Mucosa of rectum (tissue), 2 donors: ENCODE data around the gene LINC01488.

Source experiments
- H3K27ac ChIP-seq, 2 donors: one replicate each; pipeline ENCODE4 v1.7.0; 2013; ENCODE audit warnings: inconsistent platforms in 2 of 2, low read depth in 2 of 2, low read length in 2 of 2
- H3K27me3 ChIP-seq, 2 donors: one replicate each; pipeline ENCODE4 v1.7.0; 2013; ENCODE audit warnings: low read length in 2 of 2; ENCODE audit not compliant: control insufficient read depth in 2 of 2, insufficient read depth in 2 of 2
- H3K36me3 ChIP-seq, 2 donors: one replicate each; pipeline ENCODE4 v1.7.0; 2013; ENCODE audit warnings: low read length in 2 of 2; ENCODE audit not compliant: control insufficient read depth in 2 of 2, insufficient read depth in 2 of 2
- H3K4me1 ChIP-seq, 2 donors: one replicate each; pipeline ENCODE4 v1.7.0; 2013; ENCODE audit warnings: low read length in 2 of 2, mild to moderate bottlenecking in 1 of 2; ENCODE audit not compliant: control insufficient read depth in 2 of 2, insufficient read depth in 2 of 2
- H3K4me3 ChIP-seq, 2 donors: one replicate each; pipeline ENCODE4 v1.7.0; 2013; ENCODE audit warnings: low read length in 2 of 2
- H3K9ac ChIP-seq, 2 donors: one replicate each; pipeline ENCODE4 v1.7.0; 2013; ENCODE audit warnings: low read length in 2 of 2, low read depth in 1 of 2, mild to moderate bottlenecking in 1 of 2
- H3K9me3 ChIP-seq, 2 donors: one replicate each; pipeline ENCODE4 v1.7.0; 2013; ENCODE audit warnings: low read length in 2 of 2; ENCODE audit not compliant: control insufficient read depth in 2 of 2
- donor health status: healthy.
- donor health status: Normal muscosa, but diverticular disease.

LINC01488 gene

DNA sequence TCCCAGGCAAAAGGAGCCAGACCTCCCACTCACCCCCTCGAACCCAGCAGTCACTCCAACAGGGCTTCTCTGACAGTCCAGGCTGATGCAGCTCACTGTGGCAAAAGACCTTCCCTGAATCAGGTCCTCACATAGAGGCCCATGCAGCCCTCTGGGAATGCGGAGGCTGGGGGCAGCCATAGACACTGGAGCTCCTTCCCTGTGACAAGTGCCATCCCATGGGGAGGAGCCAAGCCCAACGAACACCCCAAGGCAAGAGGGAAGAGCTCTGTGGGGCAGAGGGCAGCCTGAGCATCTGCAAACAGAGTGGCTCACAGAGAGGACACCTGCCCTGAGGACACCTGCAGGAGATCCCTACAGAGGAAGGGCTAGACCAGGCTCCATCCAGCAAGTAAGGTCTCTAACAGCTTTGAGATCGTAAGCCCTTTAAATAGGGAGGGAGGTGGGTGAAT, at the start of gene LINC01488:
TSS of gene LINC01488 (plus strand) at position 271 of the 452 bp plus-strand sequence.
- H3K27ac ChIP-seq: peak within 1 kb of the TSS; percentile 96 to 97
- H3K4me3 ChIP-seq: peak within 1 kb of the TSS; percentile 22 to 56
- peak within 1 kb of the TSS; percentile 28 to 68 for H3K9ac ChIP-seq
- H3K27me3 ChIP-seq: peaks cover 0 to 2% of the 10 kb centered on the region in 2 donors
- H3K9me3 ChIP-seq: no peaks in the 10 kb centered on the region
- H3K4me1 ChIP-seq: peaks cover 27 to 36% of the 10 kb centered on the region in 2 donors
- H3K36me3 ChIP-seq: peaks cover 0 to 5% of the 10 kb centered on the region in 2 donors

DNA sequence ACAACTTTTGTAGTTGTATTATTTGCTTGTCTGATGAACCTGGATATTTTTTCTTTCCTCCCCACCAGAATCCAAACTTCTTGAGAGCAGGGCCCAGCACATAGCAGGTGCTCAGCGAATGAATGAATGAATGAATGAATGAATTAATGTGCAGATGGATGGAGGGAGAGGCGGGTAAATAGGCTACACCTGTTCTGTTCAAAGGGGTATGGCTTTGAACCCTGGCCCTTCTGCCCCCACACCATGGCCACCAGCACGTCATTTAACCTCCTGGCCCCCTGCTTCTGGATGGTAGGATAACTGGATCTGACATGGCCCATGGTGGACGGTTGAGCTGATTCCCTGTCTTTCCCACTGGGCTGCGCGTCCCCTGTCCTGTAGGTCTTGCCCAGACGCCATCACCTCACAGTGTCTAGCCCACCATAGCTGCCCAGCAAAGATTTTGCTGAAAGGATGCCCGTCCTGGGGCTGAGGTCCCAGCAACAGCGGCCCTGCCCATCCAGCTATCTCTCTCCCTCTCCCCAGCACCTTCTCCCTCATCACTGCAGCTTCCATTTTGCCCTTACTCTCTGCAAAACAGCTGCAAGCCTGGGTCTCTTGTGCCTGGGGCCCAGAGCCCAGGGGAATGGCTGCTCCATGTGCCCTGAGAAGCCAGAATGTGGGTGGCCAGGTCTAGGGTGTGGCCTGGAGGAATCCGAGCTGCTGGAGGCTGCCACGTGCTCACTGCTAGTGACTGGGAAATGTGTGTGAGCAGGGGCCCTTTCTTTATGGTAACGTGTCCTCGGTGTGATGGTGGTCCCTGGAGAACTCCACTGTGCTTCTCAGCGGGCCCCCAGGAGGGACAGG, 49.3 kb upstream of the LINC01488 start:
- Histone ChIP-seq H3K4me3 (no peak overlapping the region), H3K36me3 (no peaks in the 10 kb centered on the region), H3K4me1 (no peaks in the 10 kb centered on the region), H3K27ac (no peak overlapping the region), H3K9me3 (no peaks in the 10 kb centered on the region), H3K9ac (no peak overlapping the region), H3K27me3 (no peaks in the 10 kb centered on the region)

DNA sequence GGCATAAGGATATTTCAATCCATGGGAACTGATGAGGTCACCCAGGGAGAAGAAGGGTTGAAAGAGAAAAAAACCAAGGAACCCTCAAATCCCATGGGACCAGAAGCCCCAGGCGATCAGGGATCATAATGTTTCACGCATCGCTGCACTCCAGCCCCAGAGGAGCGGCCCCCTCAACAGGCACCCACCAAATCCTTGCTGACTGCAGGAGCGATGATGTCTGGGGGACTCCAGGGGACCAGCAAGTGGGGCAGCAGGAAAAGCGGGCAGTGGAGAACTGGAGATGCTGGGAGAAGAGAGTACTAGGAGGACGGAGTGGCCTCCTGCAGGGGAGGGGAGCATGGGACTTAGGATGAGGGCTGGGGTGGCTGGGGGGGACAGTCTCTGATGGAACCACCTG, 47.7 kb upstream of the LINC01488 start:
- H3K27me3 ChIP-seq: no peaks in the 10 kb centered on the region
- H3K9me3 ChIP-seq: no peaks in the 10 kb centered on the region
- H3K27ac ChIP-seq: no peak overlapping the region
- H3K4me3 ChIP-seq: no peak overlapping the region
- no peaks in the 10 kb centered on the region for H3K4me1 ChIP-seq
- no peak overlapping the region for H3K9ac ChIP-seq
- H3K36me3 ChIP-seq: no peaks in the 10 kb centered on the region

- Histone ChIP-seq H3K4me1 (no peaks in the 10 kb centered on the region), H3K27ac (no peak overlapping the region), H3K27me3 (no peaks in the 10 kb centered on the region), H3K4me3 (no peak overlapping the region), H3K9ac (no peak overlapping the region), H3K36me3 (no peaks in the 10 kb centered on the region), H3K9me3 (no peaks in the 10 kb centered on the region)
These were observed 47.0 kb upstream of the LINC01488 start for GRCh38 chr11:69434471-69434931.

DNA sequence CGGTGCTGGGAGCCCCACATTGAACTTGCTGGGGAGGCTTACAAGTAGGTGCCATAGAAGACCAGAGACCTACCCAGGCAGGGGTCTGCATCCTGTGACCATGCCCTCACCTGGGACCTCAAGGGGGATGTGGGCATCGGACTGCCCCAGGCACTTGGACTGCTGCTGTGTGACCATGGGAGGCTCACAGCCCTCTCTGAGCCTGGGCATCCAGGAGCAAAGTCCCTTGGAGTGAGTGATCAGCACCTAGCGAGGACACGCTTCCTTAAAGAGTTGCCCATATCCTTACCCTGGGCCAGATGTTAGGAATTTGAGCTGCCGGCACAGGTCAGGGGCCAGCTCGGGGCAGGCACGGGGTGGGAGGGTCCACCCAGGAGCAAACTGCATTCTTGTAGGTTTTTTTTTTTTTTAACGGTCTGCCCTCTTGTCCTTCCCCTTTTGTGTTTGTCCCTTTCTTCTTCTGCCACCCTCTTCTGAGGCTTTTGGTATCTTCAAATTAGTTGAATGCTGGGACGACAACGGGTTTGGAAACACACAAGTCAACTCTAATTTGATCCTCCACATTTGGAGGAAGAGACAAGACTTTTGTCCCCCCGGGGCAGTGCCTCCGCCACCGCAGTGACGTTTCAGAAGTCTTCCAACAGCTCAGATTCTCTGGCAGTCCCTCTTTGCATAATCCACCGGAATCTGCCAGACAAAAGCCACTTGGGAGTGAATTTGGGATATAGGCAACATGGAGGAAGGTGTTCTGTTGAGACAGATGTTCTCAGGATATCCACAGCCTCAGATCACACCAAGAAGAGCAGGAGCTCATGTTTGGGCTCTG, 46.1 kb upstream of the LINC01488 start:
- no peak overlapping the region for H3K4me3 ChIP-seq
- H3K27ac ChIP-seq: no peak overlapping the region
- no peaks in the 10 kb centered on the region for H3K36me3 ChIP-seq
- H3K4me1 ChIP-seq: no peaks in the 10 kb centered on the region
- no peaks in the 10 kb centered on the region for H3K9me3 ChIP-seq
- no peak overlapping the region for H3K9ac ChIP-seq
- no peaks in the 10 kb centered on the region for H3K27me3 ChIP-seq

DNA sequence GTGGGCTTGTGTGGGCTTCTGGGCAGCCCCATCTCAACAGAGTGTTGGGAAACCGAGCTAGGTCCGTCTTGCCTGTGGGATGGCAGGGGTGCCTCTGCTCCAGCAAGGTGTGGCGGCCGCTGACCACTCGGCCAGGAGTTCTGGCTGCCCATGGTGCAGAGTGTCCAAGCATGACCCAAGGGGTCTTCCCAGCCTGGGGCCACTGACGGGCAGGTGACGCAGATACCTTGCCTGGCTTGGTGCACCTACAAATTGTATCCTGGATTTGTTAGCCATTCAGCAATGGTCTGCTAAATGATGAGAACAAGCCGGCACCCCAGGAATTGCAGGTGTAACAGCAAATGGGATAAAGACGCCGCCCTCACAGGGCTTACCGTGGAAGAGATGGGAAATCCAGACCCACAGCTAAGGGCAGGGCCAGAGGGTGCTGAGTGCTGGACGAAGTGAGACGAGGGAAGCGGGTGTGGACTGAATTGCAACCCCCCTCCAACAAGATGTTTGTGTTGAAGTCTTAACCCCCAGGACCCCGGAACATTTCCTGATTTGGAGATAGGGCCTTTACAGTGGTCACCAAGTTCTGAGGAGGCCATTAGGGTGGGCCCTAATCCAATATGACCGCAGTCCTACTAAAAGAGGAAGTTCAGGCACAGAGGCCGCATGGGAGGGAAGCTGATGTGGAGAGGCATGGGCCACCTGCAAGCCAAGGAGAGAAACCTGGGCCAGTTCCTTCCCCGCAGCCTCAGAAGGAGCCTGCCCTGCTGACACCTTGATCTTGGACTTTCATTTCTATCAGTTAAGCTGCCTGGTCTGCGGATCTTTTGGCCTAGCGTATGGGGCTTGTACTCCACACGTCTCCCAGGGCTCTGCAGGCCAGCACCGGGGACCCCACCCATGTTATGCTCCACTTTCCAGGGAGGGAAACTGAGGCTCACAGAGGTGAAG, 45.2 kb upstream of the LINC01488 start:
- H3K36me3 ChIP-seq: no peaks in the 10 kb centered on the region
- no peak overlapping the region for H3K27ac ChIP-seq
- H3K4me1 ChIP-seq: no peaks in the 10 kb centered on the region
- no peak overlapping the region for H3K9ac ChIP-seq
- no peaks in the 10 kb centered on the region for H3K9me3 ChIP-seq
- no peaks in the 10 kb centered on the region for H3K27me3 ChIP-seq
- no peak overlapping the region for H3K4me3 ChIP-seq

DNA sequence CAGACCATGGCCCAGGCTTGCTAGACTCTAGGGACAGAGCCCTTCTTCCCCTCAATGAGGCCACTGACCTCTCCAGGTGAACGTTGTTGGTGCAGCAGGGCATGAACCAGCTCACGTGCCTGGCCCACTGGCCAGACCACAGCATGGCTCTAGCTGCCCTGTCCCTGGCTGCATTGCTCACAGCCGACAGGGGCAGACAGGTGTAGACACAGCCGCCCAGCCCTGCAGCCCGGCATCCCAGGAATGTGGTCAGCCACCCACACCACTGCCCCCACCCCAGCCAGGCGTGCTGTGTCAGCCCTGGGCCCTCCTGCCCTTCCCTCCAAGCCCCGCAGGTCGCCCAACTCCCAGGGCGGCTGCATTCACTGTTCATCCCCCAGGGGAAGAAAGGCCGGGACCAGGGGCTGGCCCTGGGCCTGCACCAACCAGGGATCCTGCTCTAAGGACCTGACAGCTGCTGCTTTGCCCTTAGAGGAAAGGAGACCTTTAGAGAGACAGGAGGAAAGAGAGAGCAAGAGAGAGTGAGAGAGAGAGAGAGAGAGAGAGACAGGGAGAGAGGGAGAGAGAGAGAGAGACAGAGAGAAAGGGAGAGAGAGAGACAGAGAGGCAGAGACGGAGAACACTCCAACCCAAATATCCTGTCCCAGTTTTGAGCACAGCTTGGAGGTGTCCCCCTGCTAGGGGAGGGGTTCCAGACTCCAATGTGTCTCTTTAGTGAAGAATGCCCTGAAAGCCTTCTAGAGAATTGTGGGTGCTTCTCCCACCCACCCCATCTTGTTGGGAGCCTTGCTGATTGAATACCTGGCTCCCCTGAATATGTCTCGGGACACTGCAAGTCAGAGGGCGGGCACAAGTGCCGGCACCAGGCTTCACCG, 44.2 kb upstream of the LINC01488 start:
- H3K9ac ChIP-seq: no peak overlapping the region
- H3K4me3 ChIP-seq: no peak overlapping the region
- no peak overlapping the region for H3K27ac ChIP-seq
- H3K9me3 ChIP-seq: no peaks in the 10 kb centered on the region
- H3K36me3 ChIP-seq: no peaks in the 10 kb centered on the region
- H3K27me3 ChIP-seq: no peaks in the 10 kb centered on the region
- peaks cover 0 to 1% of the 10 kb centered on the region in 2 donors for H3K4me1 ChIP-seq

DNA sequence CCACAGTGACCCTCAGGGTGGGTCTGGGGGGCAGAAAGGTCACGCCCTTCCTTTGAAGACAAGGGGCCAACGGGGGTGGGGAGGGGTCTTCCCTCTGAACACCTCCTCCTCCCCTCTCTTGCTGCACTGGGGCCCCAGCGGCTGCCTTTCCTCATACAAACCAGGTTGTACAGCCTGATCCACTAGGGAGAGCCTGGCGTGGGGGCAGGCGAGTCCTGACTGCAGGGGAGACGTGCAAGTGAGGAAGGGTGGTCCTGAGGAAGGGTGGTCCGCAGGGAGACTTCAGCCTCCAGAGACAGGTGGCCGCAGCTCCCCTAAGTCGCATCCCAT, 43.6 kb upstream of the LINC01488 start:
- H3K27ac ChIP-seq: no peak overlapping the region

DNA sequence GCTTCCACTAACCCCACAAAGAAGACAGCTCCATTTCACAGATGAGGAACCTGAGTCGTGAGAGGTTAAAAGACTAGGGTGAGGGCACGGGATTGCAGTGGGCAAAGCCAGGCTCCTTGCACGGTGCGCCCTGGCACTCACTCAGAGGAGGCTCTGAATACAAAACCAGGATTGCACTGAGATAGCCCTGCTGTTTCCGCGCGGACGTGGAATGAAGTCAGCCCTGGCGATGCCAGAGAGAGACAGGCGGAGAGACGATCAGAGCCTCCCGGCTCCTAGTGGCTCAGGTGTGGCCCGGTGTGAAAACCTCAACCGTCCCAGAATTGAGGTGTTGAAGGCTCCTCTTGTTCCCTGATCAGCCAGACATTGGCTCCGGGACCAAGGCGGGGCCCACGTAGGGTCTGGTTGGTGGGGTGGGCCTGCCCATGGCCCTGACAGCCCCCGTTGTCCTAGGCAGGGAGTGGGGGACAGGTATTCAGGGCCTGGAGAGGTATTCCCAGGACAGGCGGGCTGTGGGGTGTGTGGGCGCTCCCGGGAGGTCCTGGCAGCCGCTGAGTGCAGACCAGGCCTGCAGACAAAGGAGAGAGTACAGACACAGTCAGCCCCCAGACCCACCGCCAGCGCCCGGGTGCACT, 43.1 kb upstream of the LINC01488 start:
- Histone ChIP-seq H3K36me3 (no peaks in the 10 kb centered on the region), H3K27ac (no peak overlapping the region), H3K27me3 (no peaks in the 10 kb centered on the region), H3K9ac (no peak overlapping the region), H3K4me1 (peaks cover 10 to 12% of the 10 kb centered on the region in 2 donors), H3K4me3 (no peak overlapping the region), H3K9me3 (no peaks in the 10 kb centered on the region)

More for the DNA sequence above, 43.6 kb upstream of the LINC01488 start:
- Histone ChIP-seq H3K9me3 (no peaks in the 10 kb centered on the region), H3K9ac (no peak overlapping the region), H3K4me1 (peaks cover 5 to 7% of the 10 kb centered on the region in 2 donors), H3K4me3 (no peak overlapping the region), H3K27me3 (no peaks in the 10 kb centered on the region), H3K36me3 (no peaks in the 10 kb centered on the region)
